ENCODE measurements around the gene PPIH.

DNA sequence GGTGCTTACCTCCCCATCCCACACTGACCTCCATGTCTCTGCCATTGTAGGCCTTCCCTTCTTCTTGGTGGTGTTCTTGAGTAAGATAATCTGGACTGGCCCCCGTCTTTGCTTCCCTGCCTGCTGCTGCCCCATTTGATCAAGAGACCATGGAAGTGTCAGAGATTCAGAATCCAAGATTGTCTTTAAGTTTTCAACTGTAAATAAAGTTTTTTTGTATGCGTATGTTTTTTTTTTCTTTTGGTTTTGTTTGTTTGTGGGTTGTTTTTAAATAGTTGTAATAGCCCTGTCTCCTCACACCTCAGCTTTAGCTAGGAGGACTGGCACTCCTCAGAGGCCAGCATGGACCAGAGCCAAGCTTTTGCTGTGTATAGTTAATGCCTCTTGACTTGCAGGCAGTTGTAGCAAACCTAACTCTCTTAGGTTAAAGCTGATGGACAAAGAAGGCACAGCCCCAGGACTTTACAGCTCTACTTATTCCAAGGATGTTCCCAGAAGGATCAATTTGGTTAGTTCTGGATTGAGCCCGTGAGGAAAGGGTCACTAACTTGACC is 18.4 kb downstream of the PPIH start:
- TF ChIP-seq, protein P1, sequence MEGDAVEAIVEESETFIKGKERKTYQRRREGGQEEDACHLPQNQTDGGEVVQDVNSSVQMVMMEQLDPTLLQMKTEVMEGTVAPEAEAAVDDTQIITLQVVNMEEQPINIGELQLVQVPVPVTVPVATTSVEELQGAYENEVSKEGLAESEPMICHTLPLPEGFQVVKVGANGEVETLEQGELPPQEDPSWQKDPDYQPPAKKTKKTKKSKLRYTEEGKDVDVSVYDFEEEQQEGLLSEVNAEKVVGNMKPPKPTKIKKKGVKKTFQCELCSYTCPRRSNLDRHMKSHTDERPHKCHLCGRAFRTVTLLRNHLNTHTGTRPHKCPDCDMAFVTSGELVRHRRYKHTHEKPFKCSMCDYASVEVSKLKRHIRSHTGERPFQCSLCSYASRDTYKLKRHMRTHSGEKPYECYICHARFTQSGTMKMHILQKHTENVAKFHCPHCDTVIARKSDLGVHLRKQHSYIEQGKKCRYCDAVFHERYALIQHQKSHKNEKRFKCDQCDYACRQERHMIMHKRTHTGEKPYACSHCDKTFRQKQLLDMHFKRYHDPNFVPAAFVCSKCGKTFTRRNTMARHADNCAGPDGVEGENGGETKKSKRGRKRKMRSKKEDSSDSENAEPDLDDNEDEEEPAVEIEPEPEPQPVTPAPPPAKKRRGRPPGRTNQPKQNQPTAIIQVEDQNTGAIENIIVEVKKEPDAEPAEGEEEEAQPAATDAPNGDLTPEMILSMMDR (conservative IDR thresholded peaks at IDR 0.05 in 1 of 2, IDR thresholded peaks at IDR 0.05 in 1 of 2; ENCODE audit: extremely low read depth in 1 of 2, insufficient read depth in 1 of 2, low read depth in 1 of 2, low read length in 2 of 2), result no peak
- TF ChIP-seq EZH2 (IDR thresholded peaks at IDR 0.05; ENCODE audit: borderline replicate concordance, low read length), result no peak
